ENCODE measurements around the gene CRHR1. TPM values are rescaled to one million over a fixed set of nuclear protein-coding genes. Genes with fewer than 3 reads are reported as not detected.
A peak's percentile ranks its signal among the peaks of the same experiment; 100 is the strongest.
"Not testable (repeated sequence)": the region's sequence is repeated elsewhere in the genome, so short reads cannot be mapped to it uniquely, and the experiment has no call there.

The CRHR1 gene
- polyA plus RNA-seq, 1 donor: 0.24 TPM

GRCh38 chr17:45851022-45851421 is 66.9 kb downstream of the CRHR1 start:
- no peaks in the 10 kb centered on the region for H3K4me1 ChIP-seq (ENCODE audit: control insufficient read depth, insufficient read depth, low read length)
- 100% methylated on average over 1 of the region's 6 CpGs for WGBS (ENCODE audit: insufficient coverage, low lambda C conversion rate)
- no peak for DNase-seq
- peaks cover 12% of the 10 kb centered on the region for H3K27me3 ChIP-seq (ENCODE audit: control insufficient read depth, insufficient read depth, low read length)
- no peaks in the 10 kb centered on the region for H3K9me3 ChIP-seq (ENCODE audit: control insufficient read depth, low read depth, low read length)
- no peaks in the 10 kb centered on the region for H3K36me3 ChIP-seq (ENCODE audit: control insufficient read depth, insufficient read depth, low read length)
- H3K27ac ChIP-seq (ENCODE audit: low read length): no peak overlapping the region
- H3K4me3 ChIP-seq (ENCODE audit: low read length): no peak overlapping the region

- no peaks in the 10 kb centered on the region for H3K9me3 ChIP-seq (ENCODE audit: control insufficient read depth, low read depth, low read length)
- no peaks in the 10 kb centered on the region for H3K4me1 ChIP-seq (ENCODE audit: control insufficient read depth, insufficient read depth, low read length)
- H3K36me3 ChIP-seq (ENCODE audit: control insufficient read depth, insufficient read depth, low read length): no peaks in the 10 kb centered on the region
- peaks cover 12% of the 10 kb centered on the region for H3K27me3 ChIP-seq (ENCODE audit: control insufficient read depth, insufficient read depth, low read length)
- DNase-seq: no peak
- H3K27ac ChIP-seq (ENCODE audit: low read length): no peak overlapping the region
- no CpG with 5 or more reads among the region's 8 CpGs for WGBS (ENCODE audit: insufficient coverage, low lambda C conversion rate)
- no peak overlapping the region for H3K4me3 ChIP-seq (ENCODE audit: low read length)
Measured at GRCh38 chr17:45851464-45851863, 67.3 kb downstream of the CRHR1 start.

- Histone ChIP-seq H3K27me3 (ENCODE audit: control insufficient read depth, insufficient read depth, low read length) (peaks cover 12% of the 10 kb centered on the region), H3K4me1 (ENCODE audit: control insufficient read depth, insufficient read depth, low read length) (no peaks in the 10 kb centered on the region), H3K36me3 (ENCODE audit: control insufficient read depth, insufficient read depth, low read length) (no peaks in the 10 kb centered on the region), H3K27ac (ENCODE audit: low read length) (no peak overlapping the region), H3K4me3 (ENCODE audit: low read length) (no peak overlapping the region), H3K9me3 (ENCODE audit: control insufficient read depth, low read depth, low read length) (no peaks in the 10 kb centered on the region)
- no CpG with 5 or more reads among the region's 1 CpG for WGBS (ENCODE audit: insufficient coverage, low lambda C conversion rate)
- no peak for DNase-seq
Measured at GRCh38 chr17:45851873-45852272, 67.8 kb downstream of the CRHR1 start.

GRCh38 chr17:45852535-45853297 is 68.6 kb downstream of the CRHR1 start:
- Histone ChIP-seq H3K27ac (ENCODE audit: low read length) (no peak overlapping the region), H3K27me3 (ENCODE audit: control insufficient read depth, insufficient read depth, low read length) (peaks cover 12% of the 10 kb centered on the region), H3K4me3 (ENCODE audit: low read length) (no peak overlapping the region), H3K36me3 (ENCODE audit: control insufficient read depth, insufficient read depth, low read length) (no peaks in the 10 kb centered on the region), H3K4me1 (ENCODE audit: control insufficient read depth, insufficient read depth, low read length) (no peaks in the 10 kb centered on the region), H3K9me3 (ENCODE audit: control insufficient read depth, low read depth, low read length) (no peaks in the 10 kb centered on the region)
- DNase-seq: no peak
- no CpG with 5 or more reads among the region's 12 CpGs for WGBS (ENCODE audit: insufficient coverage, low lambda C conversion rate)

GRCh38 chr17:45854209-45854608 is 70.1 kb downstream of the CRHR1 start:
- Histone ChIP-seq H3K27me3 (ENCODE audit: control insufficient read depth, insufficient read depth, low read length) (peaks cover 12% of the 10 kb centered on the region), H3K4me1 (ENCODE audit: control insufficient read depth, insufficient read depth, low read length) (no peaks in the 10 kb centered on the region), H3K27ac (ENCODE audit: low read length) (no peak overlapping the region), H3K9me3 (ENCODE audit: control insufficient read depth, low read depth, low read length) (no peaks in the 10 kb centered on the region), H3K4me3 (ENCODE audit: low read length) (no peak overlapping the region), H3K36me3 (ENCODE audit: control insufficient read depth, insufficient read depth, low read length) (no peaks in the 10 kb centered on the region)
- no peak for DNase-seq
- WGBS (ENCODE audit: insufficient coverage, low lambda C conversion rate): no CpG with 5 or more reads among the region's 9 CpGs

GRCh38 chr17:45855691-45856336 is 71.7 kb downstream of the CRHR1 start:
- no peaks in the 10 kb centered on the region for H3K9me3 ChIP-seq (ENCODE audit: control insufficient read depth, low read depth, low read length)
- no peak overlapping the region for H3K27ac ChIP-seq (ENCODE audit: low read length)
- H3K36me3 ChIP-seq (ENCODE audit: control insufficient read depth, insufficient read depth, low read length): no peaks in the 10 kb centered on the region
- DNase-seq: no peak
- 36% methylated on average over 1 of the region's 2 CpGs for WGBS (ENCODE audit: insufficient coverage, low lambda C conversion rate)
- H3K4me3 ChIP-seq (ENCODE audit: low read length): no peak overlapping the region
- H3K27me3 ChIP-seq (ENCODE audit: control insufficient read depth, insufficient read depth, low read length): peaks cover 12% of the 10 kb centered on the region
- H3K4me1 ChIP-seq (ENCODE audit: control insufficient read depth, insufficient read depth, low read length): no peaks in the 10 kb centered on the region

GRCh38 chr17:45857977-45858708 is 74.0 kb downstream of the CRHR1 start:
- no peak overlapping the region for H3K4me3 ChIP-seq (ENCODE audit: low read length)
- WGBS (ENCODE audit: insufficient coverage, low lambda C conversion rate): 0% methylated on average over 2 of the region's 10 CpGs
- no peak overlapping the region for H3K27ac ChIP-seq (ENCODE audit: low read length)
- peaks cover 3% of the 10 kb centered on the region for H3K27me3 ChIP-seq (ENCODE audit: control insufficient read depth, insufficient read depth, low read length)
- peak; percentile 29 to 59 for DNase-seq
- no peaks in the 10 kb centered on the region for H3K9me3 ChIP-seq (ENCODE audit: control insufficient read depth, low read depth, low read length)
- H3K4me1 ChIP-seq (ENCODE audit: control insufficient read depth, insufficient read depth, low read length): no peaks in the 10 kb centered on the region
- no peaks in the 10 kb centered on the region for H3K36me3 ChIP-seq (ENCODE audit: control insufficient read depth, insufficient read depth, low read length)

- no peaks in the 10 kb centered on the region for H3K9me3 ChIP-seq (ENCODE audit: control insufficient read depth, low read depth, low read length)
- no peak for DNase-seq
- no peaks in the 10 kb centered on the region for H3K36me3 ChIP-seq (ENCODE audit: control insufficient read depth, insufficient read depth, low read length)
- no peak overlapping the region for H3K27ac ChIP-seq (ENCODE audit: low read length)
- H3K4me1 ChIP-seq (ENCODE audit: control insufficient read depth, insufficient read depth, low read length): peaks cover 3% of the 10 kb centered on the region
- WGBS (ENCODE audit: insufficient coverage, low lambda C conversion rate): no CpG with 5 or more reads among the region's 7 CpGs
- peaks cover 3% of the 10 kb centered on the region for H3K27me3 ChIP-seq (ENCODE audit: control insufficient read depth, insufficient read depth, low read length)
- H3K4me3 ChIP-seq (ENCODE audit: low read length): no peak overlapping the region
Measured at GRCh38 chr17:45861165-45861564, 77.0 kb downstream of the CRHR1 start.

GRCh38 chr17:45862127-45862526 is 78.0 kb downstream of the CRHR1 start:
- not testable (repeated sequence) for H3K27ac ChIP-seq (ENCODE audit: low read length); H3K4me1 ChIP-seq (ENCODE audit: control insufficient read depth, insufficient read depth, low read length); H3K9me3 ChIP-seq (ENCODE audit: control insufficient read depth, low read depth, low read length); H3K27me3 ChIP-seq (ENCODE audit: control insufficient read depth, insufficient read depth, low read length); DNase-seq; H3K36me3 ChIP-seq (ENCODE audit: control insufficient read depth, insufficient read depth, low read length); H3K4me3 ChIP-seq (ENCODE audit: low read length)
- WGBS (ENCODE audit: insufficient coverage, low lambda C conversion rate): 100% methylated on average over 4 of the region's 9 CpGs

GRCh38 chr17:45863857-45864654 is 79.9 kb downstream of the CRHR1 start:
- WGBS (ENCODE audit: insufficient coverage, low lambda C conversion rate): 55% methylated on average over 2 of the region's 6 CpGs
- Histone ChIP-seq H3K9me3 (ENCODE audit: control insufficient read depth, low read depth, low read length) (no peaks in the 10 kb centered on the region), H3K27me3 (ENCODE audit: control insufficient read depth, insufficient read depth, low read length) (peaks cover 3% of the 10 kb centered on the region), H3K36me3 (ENCODE audit: control insufficient read depth, insufficient read depth, low read length) (no peaks in the 10 kb centered on the region), H3K27ac (ENCODE audit: low read length) (no peak overlapping the region), H3K4me1 (ENCODE audit: control insufficient read depth, insufficient read depth, low read length) (peaks cover 3% of the 10 kb centered on the region), H3K4me3 (ENCODE audit: low read length) (no peak overlapping the region)
- peak in 1 of 2 donors; percentile 38 for DNase-seq

Data from large intestine (tissue), 3 donors.